ENCODE data around the gene LCT.
"Not testable (repeated sequence)": the region's sequence is repeated elsewhere in the genome, so short reads cannot be mapped to it uniquely, and the experiment has no call there.

LCT gene

GRCh38 chr2:135798275-135798705, 38.7 kb downstream of the LCT start:
- DNase-seq (ENCODE audit: low read depth in 1 of 2, low spot score in 1 of 2): no peak

GRCh38 chr2:135797497-135798274, 39.3 kb downstream of the LCT start:
- peak; percentile 64 to 77 for DNase-seq (ENCODE audit: low read depth in 1 of 2, low spot score in 1 of 2)

- DNase-seq (ENCODE audit: low read depth in 1 of 2, low spot score in 1 of 2): no peak
Observed at GRCh38 chr2:135796606-135797005, 40.4 kb downstream of the LCT start.

- DNase-seq (ENCODE audit: low read depth in 1 of 2, low spot score in 1 of 2): not testable (repeated sequence)
Observed at GRCh38 chr2:135795641-135796040, 41.3 kb downstream of the LCT start.

- DNase-seq (ENCODE audit: low read depth in 1 of 2, low spot score in 1 of 2): no peak
Observed at GRCh38 chr2:135792401-135793150, 44.4 kb downstream of the LCT start.

- no peak for DNase-seq (ENCODE audit: low read depth in 1 of 2, low spot score in 1 of 2)
Observed at GRCh38 chr2:135791418-135792190, 45.4 kb downstream of the LCT start.

- no peak for DNase-seq (ENCODE audit: low read depth in 1 of 2, low spot score in 1 of 2)
Observed at GRCh38 chr2:135790423-135790822, 46.6 kb downstream of the LCT start.

- DNase-seq (ENCODE audit: low read depth in 1 of 2, low spot score in 1 of 2): no peak
Observed at GRCh38 chr2:135786823-135787222, 50.2 kb downstream of the LCT start.

GRCh38 chr2:135785032-135785431, 52.0 kb downstream of the LCT start:
- DNase-seq (ENCODE audit: low read depth in 1 of 2, low spot score in 1 of 2): no peak

- DNase-seq (ENCODE audit: low read depth in 1 of 2, low spot score in 1 of 2): no peak
Observed at GRCh38 chr2:135783439-135783838, 53.5 kb downstream of the LCT start.

- no peak for DNase-seq (ENCODE audit: low read depth in 1 of 2, low spot score in 1 of 2)
Observed at GRCh38 chr2:135782231-135782630, 54.8 kb downstream of the LCT start.

GRCh38 chr2:135776367-135776766, 60.6 kb downstream of the LCT start:
- no peak for DNase-seq (ENCODE audit: low read depth in 1 of 2, low spot score in 1 of 2)

- DNase-seq (ENCODE audit: low read depth in 1 of 2, low spot score in 1 of 2): no peak
Observed at GRCh38 chr2:135775420-135775819, 61.6 kb downstream of the LCT start.

GRCh38 chr2:135773917-135774316, 63.1 kb downstream of the LCT start:
- DNase-seq (ENCODE audit: low read depth in 1 of 2, low spot score in 1 of 2): no peak

GRCh38 chr2:135773319-135773718, 63.7 kb downstream of the LCT start:
- DNase-seq (ENCODE audit: low read depth in 1 of 2, low spot score in 1 of 2): no peak

GRCh38 chr2:135768863-135769262, 68.1 kb downstream of the LCT start:
- DNase-seq (ENCODE audit: low read depth in 1 of 2, low spot score in 1 of 2): no peak

GRCh38 chr2:135762530-135762929, 74.5 kb downstream of the LCT start:
- DNase-seq (ENCODE audit: low read depth in 1 of 2, low spot score in 1 of 2): no peak

GRCh38 chr2:135762022-135762421, 75.0 kb downstream of the LCT start:
- DNase-seq (ENCODE audit: low read depth in 1 of 2, low spot score in 1 of 2): no peak

GRCh38 chr2:135756692-135757091, 80.3 kb downstream of the LCT start:
- no peak for DNase-seq (ENCODE audit: low read depth in 1 of 2, low spot score in 1 of 2)

GRCh38 chr2:135755573-135755972, 81.4 kb downstream of the LCT start:
- DNase-seq (ENCODE audit: low read depth in 1 of 2, low spot score in 1 of 2): no peak

- DNase-seq (ENCODE audit: low read depth in 1 of 2, low spot score in 1 of 2): no peak
Observed at GRCh38 chr2:135745545-135745944, 91.4 kb downstream of the LCT start.
